Keratinocyte (primary cell): ENCODE data around the gene NDUFAF3.

Source experiments
- EZH2 ChIP-seq: IDR thresholded peaks from one replicate; pipeline ENCODE4 v1.6.1; 2012; ENCODE audit warnings: inconsistent platforms, mild to moderate bottlenecking, low read length, moderate library complexity
- TF ChIP-seq, protein P1 (sequence below), 3 experiments: IDR thresholded peaks in 1 of 3; conservative IDR thresholded peaks in 1 of 3; optimal IDR thresholded peaks in 1 of 3; 2 replicates in 2 of 3; 3 replicates in 1 of 3; pipeline versions ENCODE3 to v1.5.1; 2011; ENCODE audit warnings: low read length in 3 of 3, mild to moderate bottlenecking in 3 of 3, moderate library complexity in 2 of 3, control low read depth in 1 of 3, inconsistent platforms in 1 of 3; ENCODE audit not compliant: insufficient read depth in 2 of 3; ENCODE audit errors: extremely low read depth in 1 of 3

- TF ChIP-seq, protein P1, sequence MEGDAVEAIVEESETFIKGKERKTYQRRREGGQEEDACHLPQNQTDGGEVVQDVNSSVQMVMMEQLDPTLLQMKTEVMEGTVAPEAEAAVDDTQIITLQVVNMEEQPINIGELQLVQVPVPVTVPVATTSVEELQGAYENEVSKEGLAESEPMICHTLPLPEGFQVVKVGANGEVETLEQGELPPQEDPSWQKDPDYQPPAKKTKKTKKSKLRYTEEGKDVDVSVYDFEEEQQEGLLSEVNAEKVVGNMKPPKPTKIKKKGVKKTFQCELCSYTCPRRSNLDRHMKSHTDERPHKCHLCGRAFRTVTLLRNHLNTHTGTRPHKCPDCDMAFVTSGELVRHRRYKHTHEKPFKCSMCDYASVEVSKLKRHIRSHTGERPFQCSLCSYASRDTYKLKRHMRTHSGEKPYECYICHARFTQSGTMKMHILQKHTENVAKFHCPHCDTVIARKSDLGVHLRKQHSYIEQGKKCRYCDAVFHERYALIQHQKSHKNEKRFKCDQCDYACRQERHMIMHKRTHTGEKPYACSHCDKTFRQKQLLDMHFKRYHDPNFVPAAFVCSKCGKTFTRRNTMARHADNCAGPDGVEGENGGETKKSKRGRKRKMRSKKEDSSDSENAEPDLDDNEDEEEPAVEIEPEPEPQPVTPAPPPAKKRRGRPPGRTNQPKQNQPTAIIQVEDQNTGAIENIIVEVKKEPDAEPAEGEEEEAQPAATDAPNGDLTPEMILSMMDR (optimal IDR thresholded peaks at IDR 0.05 in 1 of 3, IDR thresholded peaks at IDR 0.05 in 1 of 3, conservative IDR thresholded peaks at IDR 0.05 in 1 of 3; ENCODE audit: extremely low read depth in 1 of 3, insufficient read depth in 2 of 3, low read length in 3 of 3), result no peak
- TF ChIP-seq EZH2, result no peak
Measured at GRCh38 chr3:49023775-49024174, 1.9 kb downstream of the NDUFAF3 start.
